GM12878 (cell line): ENCODE data around the gene NSMCE1. TPM values are rescaled to one million over a fixed set of nuclear protein-coding genes. Genes with fewer than 3 reads are reported as not detected.

Experiments used
- ATAC-seq: fragments of 200-7000 bp; cut with Tn5 transposase; 3 replicates; pipeline ENCODE4 v1.9.1; 2020; ENCODE audit warnings: mild to moderate bottlenecking, moderate library complexity
- BruUV-seq: library from RNA; stranded (reverse); fragments of 400-500 nt; replicated peaks from 2 replicates; lab custom pipeline; 2021; lab: Mats Ljungman, UMichigan
- CTCF ChIA-PET: fragments of 300-600 bp; sonication (Branson Sonifier 250); formaldehyde crosslinking; extraction: SDS; loops from one replicate; lab custom pipeline; 2021; ENCODE audit warnings: inconsistent platforms; lab: Yijun Ruan, JAX
- POLR2A ChIA-PET: fragments of 350-600 bp; formaldehyde crosslinking; extraction: SDS; loops from one replicate; lab custom pipeline; 2021; ENCODE audit warnings: inconsistent platforms; lab: Charles Lee
- RAD21 ChIA-PET: fragments of 300-600 bp; sonication (Branson Sonifier 250); formaldehyde crosslinking; loops from one replicate; lab custom pipeline; 2023; ENCODE audit warnings: antibody characterized with exemption; ENCODE audit not compliant: unreplicated experiment; lab: Charles Lee
- SMC1A ChIA-PET: fragments of 300-600 bp; sonication (Branson Sonifier 250); formaldehyde crosslinking; loops from one replicate; lab custom pipeline; 2023; ENCODE audit not compliant: unreplicated experiment, uncharacterized antibody; lab: Charles Lee
- DNase-seq: peaks from one replicate; pipeline ENCODE4 v3.0.0-alpha.2; 2011; ENCODE audit warnings: low read depth, low spot score
- FAIRE-seq: peaks from 3 replicates; lab custom pipeline; 2011; peaks lifted over from hg19 to GRCh38; lab: Jason Lieb, UNC
- H2AFZ ChIP-seq: 2 replicates; pipeline ENCODE4 v1.6.0; 2011; ENCODE audit warnings: low read depth, low read length, control low read depth; ENCODE audit not compliant: control insufficient read depth
- H3K27ac ChIP-seq: 2 replicates; pipeline ENCODE4 v1.5.1; 2011; ENCODE audit warnings: control low read depth; ENCODE audit not compliant: control insufficient read depth, insufficient read depth
- H3K27me3 ChIP-seq, 2 experiments: replicated peaks in 1 of 2; 2 replicates each; pipeline versions ENCODE4 v1.6.0 to v1.6.1; 2011; ENCODE audit warnings: low read length in 1 of 2; ENCODE audit not compliant: control insufficient read depth in 2 of 2, insufficient read depth in 2 of 2
- H3K36me3 ChIP-seq, 2 experiments: 2 replicates each; pipeline ENCODE4 v1.5.1; 2011; ENCODE audit warnings: low read length in 1 of 2; ENCODE audit not compliant: control insufficient read depth in 2 of 2, insufficient read depth in 2 of 2
- H3K4me1 ChIP-seq: 2 replicates; pipeline ENCODE4 v1.6.1; 2011; ENCODE audit warnings: mild to moderate bottlenecking, low read length, moderate library complexity, mixed read lengths; ENCODE audit not compliant: control insufficient read depth, insufficient read depth
- H3K4me2 ChIP-seq: 2 replicates; pipeline ENCODE4 v1.6.0; 2011; ENCODE audit warnings: control low read depth; ENCODE audit not compliant: control insufficient read depth, insufficient read depth
- H3K4me3 ChIP-seq: fragments of 200-600 bp; sonication (generic); 2 replicates; pipeline ENCODE4 v1.5.1; 2016
- H3K79me2 ChIP-seq: 2 replicates; pipeline ENCODE4 v1.6.0; 2011; ENCODE audit warnings: low read length; ENCODE audit not compliant: control insufficient read depth, insufficient read depth
- H3K9ac ChIP-seq: 2 replicates; pipeline ENCODE4 v1.8.0; 2011; ENCODE audit warnings: low read length, control low read depth, mixed read lengths; ENCODE audit not compliant: control insufficient read depth, insufficient read depth
- H3K9me3 ChIP-seq: replicated peaks from 3 replicates; pipeline ENCODE4 v1.5.1; 2011; ENCODE audit warnings: mild to moderate bottlenecking, low read length; ENCODE audit not compliant: control insufficient read depth, insufficient read depth
- H4K20me1 ChIP-seq: 2 replicates; pipeline ENCODE4 v1.6.0; 2011; ENCODE audit not compliant: control insufficient read depth, insufficient read depth
- CREB1 ChIP-seq: IDR thresholded peaks from 2 replicates; pipeline ENCODE4 v1.6.1; 2012; ENCODE audit warnings: low read depth, mild to moderate bottlenecking, inconsistent platforms
- HDAC2 ChIP-seq: fragments of 200-600 bp; sonication (generic); IDR thresholded peaks from 2 replicates; pipeline ENCODE4 v1.6.1; 2017
- RAD51 ChIP-seq: fragments of 450-650 bp; IDR thresholded peaks from 2 replicates; pipeline ENCODE4 v1.6.1; 2016; ENCODE audit warnings: moderate library complexity, mild to moderate bottlenecking, inconsistent platforms
- RUNX3 ChIP-seq: IDR thresholded peaks from 2 replicates; pipeline ENCODE4 v1.6.1; 2012; ENCODE audit warnings: low read length, inconsistent platforms
- SPI1 ChIP-seq: IDR thresholded peaks from 2 replicates; pipeline ENCODE4 v1.6.1; 2011; ENCODE audit warnings: low read depth, mild to moderate bottlenecking, low read length, moderate library complexity, borderline replicate concordance; ENCODE audit not compliant: insufficient read depth
- SUPT20H ChIP-seq: IDR thresholded peaks from 2 replicates; pipeline ENCODE4 v1.6.1; 2011; ENCODE audit warnings: low read depth, mild to moderate bottlenecking, low read length, moderate library complexity, borderline replicate concordance; ENCODE audit not compliant: control insufficient read depth
- YY1 ChIP-seq: IDR thresholded peaks from 2 replicates; pipeline ENCODE4 v1.6.1; 2011; ENCODE audit warnings: low read depth, mild to moderate bottlenecking, low read length
- WGBS: methylation state at CpG from one replicate; pipeline ENCODE4 v1.1.6; 2016; ENCODE audit warnings: low lambda C conversion rate; ENCODE audit not compliant: insufficient replicate concordance, insufficient coverage; ENCODE audit errors: missing lambda C conversion rate; 5-methylcytosine and 5-hydroxymethylcytosine counted together
- in situ Hi-C: fragments of 300-500 bp; cut with MboI; formaldehyde crosslinking; loops from 9 replicates; pipeline ENCODE4 v1.14.3; 2018; ENCODE audit warnings: mixed read lengths
- intact Hi-C: fragments of 100-400 bp; cut with micrococcal nuclease; formaldehyde crosslinking; loops from one replicate; pipeline ENCODE4 v1.14.2; 2022; ENCODE audit not compliant: unreplicated experiment
- polyA plus RNA-seq, 11 experiments: library from polyadenylated mRNA; depleted of rRNA in 4 of 11; unstranded in 6 of 11; stranded (reverse) in 5 of 11; fragments of >200 nt; fragmentation: Nextera tagmentation in 4 of 11; fragmentation: Illumina TruSeq in 1 of 11; extraction: Ambion mirVana in 4 of 11; extraction: Trizol in 1 of 11; gene quantifications; 1 replicate in 1 of 11; 2 replicates in 10 of 11; pipeline versions ENCODE4 v1.2.1 to v1.2.3, GENCODE V29; 2011 to 2016; ENCODE audit warnings: inconsistent platforms in 2 of 11, missing spikeins in 2 of 11, low read depth in 1 of 11
- total RNA-seq, 4 experiments: library from RNA; depleted of rRNA in 3 of 4; stranded (reverse); fragments of >200 nt in 3 of 4; fragmentation: Illumina TruSeq in 1 of 4; extraction: Trizol in 1 of 4; gene quantifications; 2 replicates each; pipeline versions ENCODE4 v1.2.1 to v1.2.3, GENCODE V29; 2013 to 2021
- TF ChIP-seq, protein P1 (sequence below): IDR thresholded peaks from 2 replicates; pipeline ENCODE4 v1.6.1; 2011; ENCODE audit warnings: borderline replicate concordance, low read depth, mild to moderate bottlenecking, moderate library complexity, mixed read lengths, low read length; ENCODE audit not compliant: insufficient read depth; ENCODE audit errors: extremely low read length

Gene NSMCE1
- total and polyA plus RNA-seq, 10 of the 15 experiments (the other 5 are each of a cell fraction or from before 2014, with no cell fraction given) = 54.0 to 214 (median 71.4) TPM

- BruUV-seq = no TSS peak
- peak; percentile 48 for ATAC-seq
Observed at GRCh38 chr16:27285676-27286196, 17.2 kb upstream of the NSMCE1 start.

More at GRCh38 chr16:27285676-27286196, 17.2 kb upstream of the NSMCE1 start:
- no peaks in the 10 kb centered on the region; the same call in 1 of the 3 replicates for H3K9me3 ChIP-seq
- H3K9ac ChIP-seq = no peak overlapping the region
- H3K4me1 ChIP-seq = peaks cover 40% of the 10 kb centered on the region
- 0 out of 4 replicates have a peak, but pooled peaks cover 0 to 3% of the 10 kb centered on the region in 2 experiments for H3K27me3 ChIP-seq
- no peaks in the 10 kb centered on the region for H4K20me1 ChIP-seq
- ChIA-PET CTCF (interaction anchor here (1.0 to 6.1 kb wide), 8 partner anchors 10 to 82 kb away, joined by 3 to 47 read pairs (median 9); no protein-coding TSS in a partner anchor), SMC1A (interaction anchor here (0.6 to 6.3 kb wide), 18 partner anchors 8 to 119 kb away, joined by 3 to 65 read pairs (median 4); no protein-coding TSS in a partner anchor), POLR2A (interaction anchor here (0.6 to 4.2 kb wide), 7 partner anchors 10 to 49 kb away, joined by 3 to 16 read pairs (median 5); no protein-coding TSS in a partner anchor), RAD21 (interaction anchor here (1.0 to 4.0 kb wide), 14 partner anchors 12 to 118 kb away, joined by 3 to 20 read pairs (median 6); no protein-coding TSS in a partner anchor)
- H3K4me2 ChIP-seq = peak overlapping the region; percentile 77; the same call in 1 of the 2 replicates
- no peaks in the 10 kb centered on the region for H3K79me2 ChIP-seq
- peak overlapping the region; percentile 20 for H2AFZ ChIP-seq
- intact Hi-C loops = no loop called here
- H3K36me3 ChIP-seq = no peaks in the 10 kb centered on the region
- in situ Hi-C loops = no loop called here
- DNase-seq (no peak), FAIRE-seq (no peak)
- TF ChIP-seq SUPT20H = no peak
- TF ChIP-seq RAD51 = 0 out of 2 replicates have a peak, but pooled peaks have one; percentile 25
- TF ChIP-seq, protein P1, sequence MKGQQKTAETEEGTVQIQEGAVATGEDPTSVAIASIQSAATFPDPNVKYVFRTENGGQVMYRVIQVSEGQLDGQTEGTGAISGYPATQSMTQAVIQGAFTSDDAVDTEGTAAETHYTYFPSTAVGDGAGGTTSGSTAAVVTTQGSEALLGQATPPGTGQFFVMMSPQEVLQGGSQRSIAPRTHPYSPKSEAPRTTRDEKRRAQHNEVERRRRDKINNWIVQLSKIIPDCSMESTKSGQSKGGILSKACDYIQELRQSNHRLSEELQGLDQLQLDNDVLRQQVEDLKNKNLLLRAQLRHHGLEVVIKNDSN = peak; percentile 50
- TF ChIP-seq HDAC2 = no peak
- no peak for TF ChIP-seq CREB1
- TF ChIP-seq YY1 = peak; percentile 45; the same call in 1 of the 2 replicates
- peak; percentile 48; the same call in 1 of the 2 replicates for TF ChIP-seq SPI1
- peak; percentile 77 for TF ChIP-seq RUNX3
- H3K4me3 ChIP-seq = no peak overlapping the region
- H3K27ac ChIP-seq = no peak overlapping the region
- 41% methylated on average over 6 of the region's 6 CpGs for WGBS
